Cardiac fibroblast (primary cell): ENCODE data around the gene DPEP3.
A peak's percentile ranks its signal among the peaks of the same experiment; 100 is the strongest.

Source experiments
- DNase-seq, 2 donors: peaks; one replicate each; pipeline versions ENCODE4 v3.0.0 to v3.0.0-alpha.2; 2010; ENCODE audit warnings: low read depth in 2 of 2
- H3K4me3 ChIP-seq, 2 donors: replicated peaks in 1 of 2; 1 replicate in 1 of 2; 2 replicates in 1 of 2; pipeline ENCODE4 v1.5.1; 2011; ENCODE audit warnings: low read depth in 2 of 2, low read length in 2 of 2, mild to moderate bottlenecking in 2 of 2, moderate library complexity in 1 of 2
- TF ChIP-seq, protein P1 (sequence below): IDR thresholded peaks from one replicate; pipeline ENCODE4 v1.5.1; 2011; ENCODE audit warnings: low read depth, mild to moderate bottlenecking, low read length, inconsistent platforms

Gene DPEP3

GRCh38 chr16:67992661-67993206 is 12.4 kb upstream of the DPEP3 start:
- TF ChIP-seq, protein P1, sequence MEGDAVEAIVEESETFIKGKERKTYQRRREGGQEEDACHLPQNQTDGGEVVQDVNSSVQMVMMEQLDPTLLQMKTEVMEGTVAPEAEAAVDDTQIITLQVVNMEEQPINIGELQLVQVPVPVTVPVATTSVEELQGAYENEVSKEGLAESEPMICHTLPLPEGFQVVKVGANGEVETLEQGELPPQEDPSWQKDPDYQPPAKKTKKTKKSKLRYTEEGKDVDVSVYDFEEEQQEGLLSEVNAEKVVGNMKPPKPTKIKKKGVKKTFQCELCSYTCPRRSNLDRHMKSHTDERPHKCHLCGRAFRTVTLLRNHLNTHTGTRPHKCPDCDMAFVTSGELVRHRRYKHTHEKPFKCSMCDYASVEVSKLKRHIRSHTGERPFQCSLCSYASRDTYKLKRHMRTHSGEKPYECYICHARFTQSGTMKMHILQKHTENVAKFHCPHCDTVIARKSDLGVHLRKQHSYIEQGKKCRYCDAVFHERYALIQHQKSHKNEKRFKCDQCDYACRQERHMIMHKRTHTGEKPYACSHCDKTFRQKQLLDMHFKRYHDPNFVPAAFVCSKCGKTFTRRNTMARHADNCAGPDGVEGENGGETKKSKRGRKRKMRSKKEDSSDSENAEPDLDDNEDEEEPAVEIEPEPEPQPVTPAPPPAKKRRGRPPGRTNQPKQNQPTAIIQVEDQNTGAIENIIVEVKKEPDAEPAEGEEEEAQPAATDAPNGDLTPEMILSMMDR: no peak
- DNase-seq: no peak
- H3K4me3 ChIP-seq: no peak overlapping the region

GRCh38 chr16:67990018-67990386 is 9.7 kb upstream of the DPEP3 start:
- no peak overlapping the region for H3K4me3 ChIP-seq
- no peak for DNase-seq
- TF ChIP-seq, protein P1: no peak

DNA sequence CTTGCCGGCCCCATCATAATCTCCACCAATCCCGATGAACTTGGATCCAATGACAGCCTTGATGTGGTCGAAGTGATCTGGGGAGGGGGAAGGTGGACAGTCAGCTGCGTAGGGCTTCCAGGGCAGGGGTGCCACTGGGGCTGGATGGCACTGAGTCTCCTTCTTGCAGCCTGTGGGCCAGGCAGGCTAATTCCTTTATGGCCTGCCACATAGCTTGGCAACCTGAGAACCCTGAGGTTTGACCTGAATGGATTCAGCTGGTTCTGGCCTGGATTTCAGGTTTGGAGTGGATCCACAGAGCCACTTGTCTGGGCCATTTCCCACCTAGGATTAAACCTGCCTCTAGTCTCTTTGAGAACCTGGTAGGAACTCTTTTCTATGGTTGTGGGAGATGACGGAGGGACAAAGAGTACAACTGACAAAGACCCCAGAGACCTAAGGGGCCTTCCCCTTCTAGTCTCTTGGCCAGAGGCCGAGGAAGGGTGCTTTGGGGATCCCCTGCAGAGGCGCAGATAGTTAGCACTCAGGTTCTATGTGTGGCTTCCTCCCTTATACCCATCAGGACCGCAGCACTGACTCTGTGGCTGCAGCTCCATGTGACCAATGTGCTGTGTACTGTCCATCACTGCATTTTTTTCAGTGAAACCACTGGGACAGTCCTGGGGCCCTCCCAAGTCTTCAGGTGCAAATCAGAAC is 9.2 kb upstream of the DPEP3 start:
- no peak overlapping the region for H3K4me3 ChIP-seq
- no peak for DNase-seq
- TF ChIP-seq, protein P1: no peak

DNA sequence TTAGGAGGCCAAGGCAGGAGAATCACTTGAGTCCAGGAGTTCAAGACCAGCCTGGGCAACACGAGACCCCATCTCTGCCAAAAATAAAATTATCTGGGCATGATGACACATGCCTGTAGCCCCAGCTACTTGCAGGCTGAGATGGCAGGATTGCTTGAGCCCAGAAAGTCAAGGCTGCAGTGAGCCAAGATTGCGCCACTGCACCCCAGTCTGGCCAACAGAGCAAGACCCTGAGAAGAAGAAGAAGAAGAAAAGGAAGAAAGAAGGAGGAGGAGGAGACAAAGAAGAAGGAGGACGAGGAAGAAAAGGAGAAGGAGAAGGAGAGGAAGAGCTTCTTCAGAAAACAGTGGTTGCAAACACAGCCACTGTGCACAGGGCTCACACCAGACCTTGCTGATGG is 8.4 kb upstream of the DPEP3 start:
- TF ChIP-seq, protein P1: no peak
- no peak overlapping the region for H3K4me3 ChIP-seq
- DNase-seq: no peak

GRCh38 chr16:67987460-67988160 is 7.3 kb upstream of the DPEP3 start:
- DNase-seq: peak; percentile 35 to 55
- H3K4me3 ChIP-seq: no peak overlapping the region
- TF ChIP-seq, protein P1: no peak

DNA sequence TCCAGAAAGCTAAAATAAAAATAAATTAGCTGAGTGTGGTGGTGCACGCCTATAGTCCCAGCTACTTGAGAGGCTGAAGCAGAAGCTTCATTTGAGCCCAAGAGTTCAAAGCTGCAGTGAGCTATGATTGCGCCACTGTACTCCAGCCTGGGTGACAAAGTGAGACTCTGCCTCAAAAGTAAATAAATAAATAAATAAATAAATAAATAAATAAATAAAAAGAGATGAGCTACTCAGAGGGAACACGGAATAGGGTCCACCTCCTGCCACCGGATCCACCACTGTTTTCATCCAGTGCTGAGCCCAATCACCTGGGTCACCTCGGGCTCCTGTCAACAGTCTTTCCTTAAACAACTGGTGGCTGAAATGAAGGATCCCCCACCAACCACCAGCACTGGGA is 6.7 kb upstream of the DPEP3 start:
- DNase-seq: no peak
- H3K4me3 ChIP-seq: no peak overlapping the region
- TF ChIP-seq, protein P1: no peak
